Measurements from ENCODE around the gene POC1A.

- TF ChIP-seq, protein P1, sequence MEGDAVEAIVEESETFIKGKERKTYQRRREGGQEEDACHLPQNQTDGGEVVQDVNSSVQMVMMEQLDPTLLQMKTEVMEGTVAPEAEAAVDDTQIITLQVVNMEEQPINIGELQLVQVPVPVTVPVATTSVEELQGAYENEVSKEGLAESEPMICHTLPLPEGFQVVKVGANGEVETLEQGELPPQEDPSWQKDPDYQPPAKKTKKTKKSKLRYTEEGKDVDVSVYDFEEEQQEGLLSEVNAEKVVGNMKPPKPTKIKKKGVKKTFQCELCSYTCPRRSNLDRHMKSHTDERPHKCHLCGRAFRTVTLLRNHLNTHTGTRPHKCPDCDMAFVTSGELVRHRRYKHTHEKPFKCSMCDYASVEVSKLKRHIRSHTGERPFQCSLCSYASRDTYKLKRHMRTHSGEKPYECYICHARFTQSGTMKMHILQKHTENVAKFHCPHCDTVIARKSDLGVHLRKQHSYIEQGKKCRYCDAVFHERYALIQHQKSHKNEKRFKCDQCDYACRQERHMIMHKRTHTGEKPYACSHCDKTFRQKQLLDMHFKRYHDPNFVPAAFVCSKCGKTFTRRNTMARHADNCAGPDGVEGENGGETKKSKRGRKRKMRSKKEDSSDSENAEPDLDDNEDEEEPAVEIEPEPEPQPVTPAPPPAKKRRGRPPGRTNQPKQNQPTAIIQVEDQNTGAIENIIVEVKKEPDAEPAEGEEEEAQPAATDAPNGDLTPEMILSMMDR (IDR thresholded peaks at IDR 0.05; ENCODE audit: insufficient read depth, low read depth, low read length) = no peak
- no peak for TF ChIP-seq EZH2 (IDR thresholded peaks at IDR 0.05; ENCODE audit: insufficient read depth, low read length)
Measured at GRCh38 chr3:52190294-52191074, 36.3 kb upstream of the POC1A start.
